ENCODE measurements around the gene ZAR1L.
A peak's percentile ranks its signal among the peaks of the same experiment; 100 is the strongest.

The ZAR1L gene

DNA sequence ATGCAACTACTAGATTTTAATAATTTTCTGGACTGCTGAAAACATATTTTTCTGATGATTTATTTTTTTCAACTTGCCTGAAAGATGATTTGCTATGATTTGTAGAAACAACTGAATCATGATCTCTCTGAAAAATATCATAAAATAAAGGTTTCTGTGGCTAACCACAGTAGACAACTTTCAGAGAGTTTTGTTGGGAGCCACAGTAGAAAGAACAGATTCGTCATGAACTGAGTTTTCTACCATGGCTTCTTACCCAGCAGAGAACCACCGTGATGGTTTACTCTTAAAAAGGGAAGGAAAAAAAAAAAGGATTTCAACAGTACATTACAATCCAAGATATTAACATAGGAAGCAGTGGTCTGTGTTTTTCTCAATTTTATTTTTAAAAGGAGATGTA lies 18.0 kb downstream of the ZAR1L start:
- ChIA-PET POLR2A (no interaction called here), CTCF (interaction anchor here (2.0 kb wide), 1 partner anchor 9 kb away, joined by 8 read pairs; no protein-coding TSS in a partner anchor)
- no peak for TF ChIP-seq CTCF (IDR thresholded peaks at IDR 0.05; ENCODE audit: control extremely low read depth, extremely low read depth, low read depth, missing control alignments)
- no peak for DNase-seq (ENCODE audit: extremely low spot score)

- ChIA-PET CTCF (interaction anchor here (1.0 to 1.4 kb wide), 2 partner anchors 11 to 18 kb away, joined by 3 read pairs; no protein-coding TSS in a partner anchor), POLR2A (no interaction called here)
- no peak for TF ChIP-seq CTCF (IDR thresholded peaks at IDR 0.05; ENCODE audit: control extremely low read depth, extremely low read depth, low read depth, missing control alignments)
- DNase-seq (ENCODE audit: extremely low spot score), result no peak
These were observed 29.6 kb downstream of the ZAR1L start for GRCh38 chr13:32285633-32285965.

DNA sequence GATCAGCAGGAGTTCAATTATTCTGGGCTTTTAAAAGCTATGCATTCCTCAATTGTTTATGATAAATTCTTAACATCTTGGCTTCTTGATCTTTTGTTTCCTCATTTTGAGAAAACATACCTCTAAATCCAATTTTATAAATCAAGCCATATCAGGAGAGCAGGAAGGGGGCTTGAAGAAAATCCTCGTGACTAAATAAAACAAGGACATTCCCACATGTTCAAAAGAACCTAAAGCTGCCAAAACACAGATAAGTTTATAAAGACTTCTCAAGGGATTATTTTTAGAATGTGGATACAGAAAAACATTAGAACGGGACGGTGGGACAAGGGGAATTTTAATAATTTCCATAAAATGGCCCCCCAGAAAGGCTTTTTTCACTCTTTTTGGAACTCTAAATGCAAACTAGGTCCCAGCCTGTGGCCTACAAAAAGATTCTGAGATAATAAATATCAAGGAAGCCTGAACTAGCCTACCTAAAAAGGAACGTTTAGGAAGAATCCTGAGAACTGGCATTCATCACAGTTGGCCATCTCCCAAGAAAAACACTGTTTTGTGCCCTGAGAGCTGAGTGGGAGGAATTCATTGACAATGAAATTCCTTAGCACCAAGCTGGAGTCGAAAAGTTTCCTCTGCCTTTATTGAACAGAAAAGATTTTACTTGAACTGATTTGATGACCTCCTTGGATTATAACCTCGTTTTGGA lies 30.1 kb downstream of the ZAR1L start:
- CTCF ChIA-PET, result interaction anchor here (0.8 to 1.2 kb wide), 3 partner anchors 9 to 38 kb away, joined by 3 read pairs; no protein-coding TSS in a partner anchor
- no peak for DNase-seq (ENCODE audit: extremely low spot score)
- POLR2A ChIA-PET, result interaction anchor here (0.6 kb wide), 1 partner anchor 15 kb away, joined by 4 read pairs; no protein-coding TSS in a partner anchor
- no peak for TF ChIP-seq CTCF (IDR thresholded peaks at IDR 0.05; ENCODE audit: control extremely low read depth, extremely low read depth, low read depth, missing control alignments)

- ChIA-PET CTCF (interaction anchor here (1.0 to 1.6 kb wide), 2 partner anchors 10 to 263 kb away, joined by 3 to 4 read pairs; no protein-coding TSS in a partner anchor), POLR2A (no interaction called here)
- no peak for DNase-seq (ENCODE audit: extremely low spot score)
- TF ChIP-seq CTCF (IDR thresholded peaks at IDR 0.05; ENCODE audit: control extremely low read depth, extremely low read depth, low read depth, missing control alignments), result no peak
These were observed 33.0 kb downstream of the ZAR1L start for GRCh38 chr13:32282096-32282711.

GRCh38 chr13:32281096-32281495 lies 34.1 kb downstream of the ZAR1L start:
- CTCF ChIA-PET, result interaction anchor here (1.0 to 1.6 kb wide), 2 partner anchors 11 to 261 kb away, joined by 3 to 4 read pairs; no protein-coding TSS in a partner anchor
- TF ChIP-seq CTCF (IDR thresholded peaks at IDR 0.05; ENCODE audit: control extremely low read depth, extremely low read depth, low read depth, missing control alignments), result no peak
- DNase-seq (ENCODE audit: extremely low spot score), result no peak
- POLR2A ChIA-PET, result no interaction called here

GRCh38 chr13:32278426-32278825 lies 36.7 kb downstream of the ZAR1L start:
- no peak for TF ChIP-seq CTCF (IDR thresholded peaks at IDR 0.05; ENCODE audit: control extremely low read depth, extremely low read depth, low read depth, missing control alignments)
- DNase-seq (ENCODE audit: extremely low spot score), result peak; percentile 36
- CTCF ChIA-PET, result interaction anchor here (1.2 kb wide), 1 partner anchor 33 kb away, joined by 3 read pairs; no protein-coding TSS in a partner anchor
- POLR2A ChIA-PET, result no interaction called here
